ENCODE results near the gene SUPT5H.

GRCh38 chr19:39400061-39400460, 45.3 kb upstream of the SUPT5H start:
- no peak for TF ChIP-seq ZBTB4 (CRISPR knock-in tag; IDR thresholded peaks at IDR 0.05)
- TF ChIP-seq SMAD1 (IDR thresholded peaks at IDR 0.05; ENCODE audit: low read depth, partially characterized antibody): no peak
- TF ChIP-seq GABPA (IDR thresholded peaks at IDR 0.05; ENCODE audit: low read depth): no peak
- TF ChIP-seq KDM1A (IDR thresholded peaks at IDR 0.05; ENCODE audit: borderline replicate concordance): no peak
- no peak for TF ChIP-seq CTCF (IDR thresholded peaks at IDR 0.05 in 2 of 3, conservative IDR thresholded peaks at IDR 0.05 in 1 of 3; ENCODE audit: control insufficient read depth in 2 of 3, extremely low read depth in 1 of 3, insufficient read depth in 1 of 3, low read depth in 3 of 3, low read length in 3 of 3)
- TF ChIP-seq POLR2AphosphoS5 (IDR thresholded peaks at IDR 0.05; ENCODE audit: low read length): no peak

All from GM12878 (cell line).